Measurements from ENCODE around the gene ZNF354B.
"Not testable (repeated sequence)": the region's sequence is repeated elsewhere in the genome, so short reads cannot be mapped to it uniquely, and the experiment has no call there.

Gene ZNF354B

DNA sequence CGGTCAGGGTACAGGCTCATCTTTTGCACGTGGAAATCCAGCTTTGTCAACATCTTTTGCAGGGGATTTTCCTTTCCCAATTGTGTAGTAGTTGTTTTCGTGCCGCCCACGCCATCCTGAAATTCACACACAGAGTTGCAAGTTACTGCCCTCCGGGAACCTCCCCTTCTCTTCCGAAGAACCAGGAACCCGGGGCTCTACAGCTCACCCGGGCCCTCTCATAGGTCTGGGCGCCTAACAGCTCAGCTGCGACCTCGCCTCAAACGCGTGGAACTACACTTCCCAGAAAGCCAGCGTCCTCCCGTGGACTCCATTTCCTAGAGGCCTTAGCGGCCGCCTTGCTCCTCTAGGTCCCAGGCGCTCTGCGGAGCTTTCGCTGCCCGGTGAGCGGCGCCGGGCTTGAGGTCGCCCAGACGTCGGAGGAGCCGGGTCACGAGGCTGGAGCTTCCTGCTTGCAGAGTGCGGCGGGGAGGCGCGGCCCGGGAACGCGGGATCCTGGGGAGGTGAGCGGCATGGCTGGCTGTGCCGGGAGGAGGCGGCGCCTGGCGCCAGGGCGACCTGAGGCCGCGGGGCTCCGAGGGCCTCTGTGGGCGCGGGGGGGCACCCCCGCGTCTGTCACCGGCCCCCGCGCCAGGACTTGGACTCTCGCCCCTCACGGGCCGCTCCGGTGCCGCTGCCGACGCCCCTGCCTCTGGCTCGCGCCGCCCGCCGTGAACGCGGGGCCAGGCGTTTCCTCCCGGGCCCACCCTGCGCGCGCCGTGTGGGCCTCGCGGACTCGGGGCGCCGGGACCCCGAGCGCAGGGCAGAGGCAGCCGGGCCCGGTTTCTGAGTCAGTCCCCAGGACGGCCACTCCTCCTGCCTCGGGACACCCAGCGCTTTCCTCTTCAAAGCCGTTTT is at the start of gene ZNF354B:
ZNF354B (plus strand) TSS at position 329 of the 897 bp plus-strand sequence. CDS start 1,095 bp downstream, outside the sequence.
- DNase-seq (ENCODE audit: low spot score): peak; percentile 96

DNA sequence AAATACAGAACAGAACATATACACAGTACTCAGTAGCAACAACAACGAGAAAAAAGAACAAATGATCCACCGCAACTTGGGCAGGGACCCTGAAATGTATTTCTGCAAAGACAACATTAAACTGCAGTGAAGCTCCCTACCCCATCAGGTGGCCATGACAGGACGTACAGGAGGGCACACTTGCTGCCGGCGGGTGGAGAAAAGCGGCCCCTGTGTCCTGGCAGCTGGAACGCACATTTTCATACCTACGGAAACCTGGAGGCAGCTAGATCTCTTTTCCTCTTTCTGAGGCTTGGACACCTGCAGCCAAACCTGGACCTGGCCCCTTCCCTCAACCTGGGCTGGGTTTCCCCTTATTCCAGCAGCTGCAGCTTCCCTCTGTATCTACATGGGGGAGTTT is 42.2 kb upstream of the ZNF354B start:
- no peak for DNase-seq (ENCODE audit: low spot score)

GRCh38 chr5:178818094-178818493 is 41.7 kb upstream of the ZNF354B start:
- DNase-seq (ENCODE audit: low spot score): no peak

- no peak for DNase-seq (ENCODE audit: low spot score)
These were observed 39.8 kb upstream of the ZNF354B start for GRCh38 chr5:178820001-178820400.

GRCh38 chr5:178825444-178825843 is 34.3 kb upstream of the ZNF354B start:
- no peak for DNase-seq (ENCODE audit: low spot score)

- DNase-seq (ENCODE audit: low spot score): no peak
These were observed 33.5 kb upstream of the ZNF354B start for GRCh38 chr5:178826216-178826615.

DNA sequence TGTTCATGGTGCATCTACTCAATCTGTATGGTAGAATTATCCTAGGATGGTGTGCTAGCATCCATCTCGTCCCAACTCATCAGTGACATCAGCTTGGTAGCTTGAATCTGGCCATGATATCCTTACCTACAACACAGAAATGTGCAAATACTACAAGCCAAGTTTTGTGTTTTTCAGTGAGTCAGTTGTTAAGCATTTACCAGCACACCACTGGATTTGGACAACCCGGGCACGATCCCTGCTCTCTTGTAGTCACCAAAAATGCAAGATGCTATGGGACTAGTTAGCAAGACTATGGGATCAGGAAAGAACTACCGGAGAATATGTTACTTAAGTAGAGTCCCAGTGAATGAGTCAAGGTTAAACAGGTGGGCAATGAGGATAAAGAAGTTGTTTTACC is 32.1 kb upstream of the ZNF354B start:
- no peak for DNase-seq (ENCODE audit: low spot score)

- no peak for DNase-seq (ENCODE audit: low spot score)
These were observed 28.7 kb upstream of the ZNF354B start for GRCh38 chr5:178831049-178831448.

DNA sequence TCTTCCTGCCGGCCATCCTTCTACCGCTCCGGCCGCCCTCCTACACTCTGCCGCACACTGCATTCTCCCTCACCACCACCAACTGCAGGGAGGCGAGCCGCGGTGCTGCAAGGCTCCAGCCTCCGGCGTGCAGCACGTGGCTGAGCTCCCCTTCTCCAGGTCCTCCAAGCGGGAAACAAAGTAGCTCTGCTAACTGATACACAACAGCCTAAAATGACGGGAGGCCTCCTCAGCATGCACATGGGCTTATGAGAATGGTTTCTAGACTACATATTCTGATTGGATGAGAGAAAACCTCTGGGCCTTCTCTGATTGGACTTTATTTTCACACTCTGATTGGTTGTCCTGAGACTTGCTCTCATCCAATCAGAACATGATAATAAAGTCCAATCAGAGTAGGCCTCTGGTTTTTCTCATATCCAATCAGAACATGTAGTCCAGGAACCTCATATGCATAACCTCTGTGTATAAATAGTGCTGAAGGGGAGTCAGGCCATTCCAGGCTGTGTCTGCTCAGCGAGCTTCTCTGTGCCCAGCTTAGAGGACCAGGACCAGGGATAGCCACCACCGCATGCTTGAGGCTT is 27.0 kb upstream of the ZNF354B start:
- no peak for DNase-seq (ENCODE audit: low spot score)

DNA sequence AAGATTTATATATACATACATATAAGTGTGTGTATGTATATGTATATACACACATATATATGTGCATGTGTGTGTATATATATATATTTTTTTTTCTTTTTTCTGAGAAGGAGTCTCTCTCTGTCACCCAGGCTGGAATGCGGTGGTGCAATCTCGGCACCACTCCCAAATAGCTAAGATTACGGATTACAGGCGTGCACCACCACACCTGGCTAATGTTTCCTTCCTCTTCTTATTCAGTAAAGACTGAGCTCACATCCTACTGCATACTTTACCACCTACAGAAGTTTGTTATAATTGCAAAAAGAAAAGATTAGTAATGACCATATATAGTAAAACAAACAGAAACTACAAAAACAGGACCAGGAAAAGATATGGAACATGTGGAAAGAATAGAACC is 23.1 kb upstream of the ZNF354B start:
- DNase-seq (ENCODE audit: low spot score): no peak

DNA sequence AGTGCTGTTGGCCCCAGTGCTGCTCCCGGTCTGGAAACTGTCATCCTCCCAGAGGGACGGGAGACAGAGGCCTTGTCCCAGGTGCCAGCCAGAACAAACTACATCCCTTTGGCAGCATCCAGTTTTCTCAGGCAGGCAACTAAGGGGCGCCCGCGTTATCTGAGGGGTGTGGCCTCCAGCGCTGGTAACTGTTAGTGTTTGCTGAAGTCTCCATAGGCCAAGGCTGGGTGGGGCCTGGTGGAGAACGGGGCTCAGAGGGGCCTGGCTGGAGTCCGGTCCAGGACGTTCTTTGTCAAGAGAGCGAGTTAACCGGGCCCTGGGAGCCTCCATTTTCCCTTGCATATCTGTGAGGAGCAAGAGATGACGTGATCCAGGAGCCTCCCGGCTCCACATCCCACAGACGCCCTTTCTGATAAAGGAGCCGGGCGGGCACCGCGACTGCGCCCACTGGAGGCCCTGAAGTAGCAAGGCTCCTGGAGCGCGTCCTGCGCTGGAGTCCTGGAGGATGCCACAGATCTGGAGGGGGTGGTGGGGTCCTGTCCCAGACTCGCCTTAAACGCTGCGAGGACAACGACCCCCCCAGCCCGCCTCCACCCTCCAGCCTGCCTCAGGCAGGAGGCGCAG is 20.9 kb upstream of the ZNF354B start:
- not testable (repeated sequence) for DNase-seq (ENCODE audit: low spot score)

- peak; percentile 36 for DNase-seq (ENCODE audit: low spot score)
These were observed 20.4 kb upstream of the ZNF354B start for GRCh38 chr5:178839319-178839704.

- not testable (repeated sequence) for DNase-seq (ENCODE audit: low spot score)
These were observed 19.4 kb upstream of the ZNF354B start for GRCh38 chr5:178840399-178840798.

DNA sequence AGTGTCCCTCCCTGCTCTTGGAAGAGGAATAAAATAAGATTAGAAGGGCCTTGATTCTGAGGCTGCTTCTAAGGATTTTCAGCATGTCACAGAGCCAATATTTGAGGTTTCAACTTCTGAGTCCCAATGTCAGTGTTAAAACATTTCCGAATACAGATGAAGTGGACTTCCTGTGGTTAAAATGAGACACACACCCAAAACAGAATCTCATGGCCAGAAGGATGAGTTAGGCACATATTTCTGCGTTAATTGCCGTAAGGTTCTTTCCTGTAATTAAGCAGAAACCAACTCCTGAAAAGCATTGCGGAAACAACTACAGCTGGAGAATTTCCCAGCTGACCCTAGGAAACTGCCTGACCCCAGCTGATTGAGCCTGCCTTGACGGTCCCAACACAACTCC is 10.4 kb upstream of the ZNF354B start:
- DNase-seq (ENCODE audit: low spot score): no peak

DNA sequence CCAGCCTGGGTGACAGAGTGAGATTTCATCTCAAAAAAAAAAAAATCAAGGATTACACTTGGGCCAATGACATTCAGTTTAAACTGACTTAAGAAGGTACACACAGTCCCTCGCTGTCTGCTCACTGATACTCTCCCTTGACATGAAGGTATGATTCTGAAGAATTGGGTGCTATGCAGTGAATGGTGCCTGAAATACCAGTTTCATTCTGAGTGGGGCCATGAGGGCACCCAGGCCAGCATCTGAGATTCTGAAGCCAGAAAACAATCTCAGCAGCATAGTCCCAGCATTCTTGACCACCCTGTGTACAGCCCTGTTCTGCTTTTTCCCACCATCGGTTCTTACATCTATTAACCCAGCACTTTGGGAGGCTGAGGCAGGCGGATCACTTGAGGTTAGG is 7.8 kb upstream of the ZNF354B start:
- no peak for DNase-seq (ENCODE audit: low spot score)

DNA sequence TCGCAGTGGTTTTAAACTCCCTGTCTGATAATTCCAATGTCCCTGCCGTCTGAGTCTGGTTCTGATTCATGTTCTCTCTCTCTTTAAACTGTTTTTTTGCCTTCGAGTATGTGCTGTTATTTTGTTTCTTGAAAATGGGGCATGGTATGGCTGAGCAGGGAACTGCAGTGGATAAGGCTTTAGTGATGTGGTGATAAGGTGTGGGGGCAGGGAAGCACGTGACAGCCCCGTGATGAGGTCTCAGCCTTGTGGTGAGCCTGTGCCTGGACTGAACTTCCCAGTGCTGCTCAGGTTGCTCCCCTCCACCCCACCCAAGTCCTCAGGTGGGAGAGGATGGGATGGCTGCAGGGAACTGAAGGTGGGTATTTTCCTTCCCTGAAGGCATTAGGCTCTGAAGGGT is 5.5 kb upstream of the ZNF354B start:
- no peak for DNase-seq (ENCODE audit: low spot score)

GRCh38 chr5:178860615-178861014 is 862 bp downstream of the ZNF354B start:
- not testable (repeated sequence) for DNase-seq (ENCODE audit: low spot score)

DNA sequence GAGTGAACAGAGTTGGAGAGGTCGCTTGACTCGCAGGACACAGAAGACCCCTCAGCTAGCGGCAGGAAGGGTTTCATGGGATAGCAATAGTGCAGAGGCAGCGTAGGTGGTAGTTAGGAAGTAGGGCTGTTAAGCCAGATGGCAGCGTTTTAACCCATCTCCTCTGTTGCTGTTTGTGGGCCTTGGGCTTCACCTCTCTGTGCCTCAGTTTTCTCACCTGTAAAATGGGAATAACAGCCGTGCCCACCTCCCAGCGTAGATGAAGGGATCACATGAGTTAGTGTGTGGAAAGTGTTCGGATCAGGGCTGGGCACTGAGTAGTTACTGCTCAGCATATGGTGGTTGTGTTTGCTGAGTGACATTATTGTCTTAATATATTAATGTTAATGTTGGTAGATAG is 1.9 kb downstream of the ZNF354B start:
- no peak for DNase-seq (ENCODE audit: low spot score)

- DNase-seq (ENCODE audit: low spot score): no peak
These were observed 7.2 kb downstream of the ZNF354B start for GRCh38 chr5:178866946-178867345.

DNA sequence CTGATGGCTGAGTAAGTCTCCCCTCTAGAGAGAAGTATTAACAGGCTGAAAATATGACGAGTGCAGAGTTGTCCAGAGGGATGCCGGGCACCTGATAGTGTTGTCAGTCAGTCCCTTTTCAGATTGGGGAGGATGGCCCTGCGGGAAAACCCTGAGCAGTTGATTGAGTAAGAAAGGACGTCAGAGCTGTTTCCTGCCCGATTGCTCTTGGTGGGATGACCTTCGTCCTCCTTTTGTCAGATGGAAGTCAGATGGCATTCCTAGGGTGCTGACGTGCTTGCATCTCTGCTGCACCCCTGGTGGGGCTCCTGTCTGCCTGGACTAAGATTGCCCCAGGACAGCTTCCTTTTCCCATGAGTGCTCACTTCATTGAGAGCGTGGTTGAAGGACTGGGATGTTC is 9.8 kb downstream of the ZNF354B start:
- DNase-seq (ENCODE audit: low spot score): no peak

DNA sequence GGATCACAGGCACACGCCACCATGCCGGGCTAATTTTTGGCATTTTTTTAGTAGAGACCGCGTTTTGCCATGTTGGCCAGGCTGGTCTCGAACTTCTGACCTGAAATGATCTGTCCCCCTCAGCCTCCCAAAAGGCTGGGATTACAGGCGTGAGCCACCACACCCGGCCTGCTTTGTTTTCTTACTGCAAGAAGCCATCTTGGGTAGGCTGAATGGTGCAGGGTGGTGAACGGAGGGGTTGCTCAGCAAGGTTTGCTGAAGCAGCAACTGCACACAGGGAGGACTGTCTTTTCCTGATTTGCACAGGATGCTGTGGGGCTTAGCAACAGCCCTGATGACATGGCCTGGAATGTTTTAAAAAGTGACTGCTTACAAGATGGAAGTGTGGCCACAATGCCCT is 10.7 kb downstream of the ZNF354B start:
- DNase-seq (ENCODE audit: low spot score): no peak

- no peak for DNase-seq (ENCODE audit: low spot score)
These were observed 12.5 kb downstream of the ZNF354B start for GRCh38 chr5:178872302-178872701.

DNA sequence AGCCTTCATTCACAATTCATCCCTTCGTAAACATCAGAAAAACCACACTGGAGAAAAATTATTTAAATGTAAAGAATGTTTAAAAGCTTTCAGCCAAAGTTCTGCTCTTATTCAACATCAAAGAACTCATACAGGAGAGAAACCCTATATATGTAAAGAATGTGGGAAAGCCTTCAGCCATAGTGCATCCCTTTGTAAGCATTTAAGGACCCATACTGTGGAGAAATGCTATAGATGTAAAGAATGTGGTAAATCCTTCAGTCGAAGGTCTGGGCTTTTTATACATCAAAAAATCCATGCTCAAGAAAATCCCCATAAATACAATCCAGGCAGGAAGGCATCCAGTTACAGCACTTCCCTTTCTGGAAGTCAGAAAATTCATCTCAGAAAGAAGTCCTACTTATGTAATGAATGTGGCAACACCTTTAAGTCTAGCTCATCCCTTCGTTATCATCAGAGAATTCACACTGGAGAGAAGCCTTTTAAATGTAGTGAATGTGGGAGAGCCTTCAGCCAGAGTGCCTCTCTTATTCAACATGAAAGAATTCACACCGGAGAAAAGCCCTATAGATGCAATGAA is 23.5 kb downstream of the ZNF354B start:
- not testable (repeated sequence) for DNase-seq (ENCODE audit: low spot score)

Measured in pons (tissue), 1 donor.